Colonic mucosa (tissue), 4 donors: ENCODE data around the gene NHP2. TPM values are rescaled to one million over a fixed set of nuclear protein-coding genes. Genes with fewer than 3 reads are reported as not detected.

Experiments
- DNase-seq: peaks from one replicate; pipeline ENCODE4 v3.0.0-alpha.2; 2020
- H3K27ac ChIP-seq: fragments of 200-600 bp; one replicate; pipeline ENCODE4 v1.8.0; 2021
- H3K27me3 ChIP-seq: fragments of 200-600 bp; one replicate; pipeline ENCODE4 v1.8.0; 2021
- H3K36me3 ChIP-seq: fragments of 200-600 bp; one replicate; pipeline ENCODE4 v1.8.0; 2021
- H3K4me1 ChIP-seq: fragments of 200-600 bp; one replicate; pipeline ENCODE4 v1.8.0; 2021; ENCODE audit warnings: mild to moderate bottlenecking
- H3K4me3 ChIP-seq: fragments of 200-600 bp; one replicate; pipeline ENCODE4 v1.8.0; 2021
- H3K9ac ChIP-seq, 2 donors: one replicate each; pipeline ENCODE4 v1.7.0; 2013; ENCODE audit warnings: control low read depth in 2 of 2, low read depth in 2 of 2, low read length in 2 of 2
- H3K9me3 ChIP-seq: fragments of 200-600 bp; one replicate; pipeline ENCODE4 v1.8.0; 2021
- intact Hi-C: fragments of 100-400 bp; cut with DNase I; formaldehyde crosslinking; loops from one replicate; pipeline ENCODE4 v1.14.1; 2022
- total RNA-seq, 2 donors: library from RNA; stranded (reverse); fragmentation: NEBNext Ultra II Directional in 1 of 2; extraction: Animal tissue kit (Norgen Biotek cat#: 25700) in 1 of 2; gene quantifications; one replicate each; pipeline ENCODE4 v1.2.1, GENCODE V29; 2021
- TF ChIP-seq, protein P1 (sequence below): fragments of 200-600 bp; IDR thresholded peaks from one replicate; pipeline ENCODE4 v1.8.0; 2022; ENCODE audit warnings: antibody characterized with exemption, mild to moderate bottlenecking
- donor health status: healthy.
- donor health status: DM: no; HTN: no; CAD: no.
- donor health status: DM: no; HTN: no; CAD: no.

The NHP2 gene
- total RNA-seq, 2 donors from 2014 or later, result 64.8 to 182 TPM

GRCh38 chr5:178123094-178123965 is 30.4 kb downstream of the NHP2 start:
- intact Hi-C loops, result no loop called here
- no peak for DNase-seq
- no peak overlapping the region for H3K27ac ChIP-seq

DNA sequence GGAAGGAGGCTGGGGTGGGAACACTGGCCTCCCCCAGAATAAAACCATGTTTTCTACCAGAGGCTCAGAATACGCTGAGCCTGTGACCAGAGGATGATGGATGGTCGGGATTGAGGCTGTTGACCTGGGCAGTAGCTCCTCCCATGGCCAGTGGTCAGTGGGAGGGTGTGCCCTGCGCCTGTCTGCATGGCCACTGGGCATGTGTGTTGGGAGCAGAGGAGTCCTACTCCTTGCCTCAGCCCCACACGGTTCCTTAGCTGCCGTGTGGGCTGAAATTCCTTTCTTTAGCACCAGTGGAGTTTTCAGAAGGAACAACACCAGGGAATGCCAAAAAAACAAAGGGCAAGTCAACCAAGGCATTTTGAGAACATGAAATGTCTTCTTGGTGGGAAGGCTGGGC is 31.3 kb downstream of the NHP2 start:
- Histone ChIP-seq H3K4me3 (no peak overlapping the region), H3K9ac (peak overlapping the region in 1 of 2 donors; percentile 39), H3K9me3 (no peaks in the 10 kb centered on the region), H3K27ac (no peak overlapping the region), H3K36me3 (no peaks in the 10 kb centered on the region), H3K27me3 (no peaks in the 10 kb centered on the region), H3K4me1 (no peaks in the 10 kb centered on the region)
- DNase-seq, result no peak
- TF ChIP-seq, protein P1, sequence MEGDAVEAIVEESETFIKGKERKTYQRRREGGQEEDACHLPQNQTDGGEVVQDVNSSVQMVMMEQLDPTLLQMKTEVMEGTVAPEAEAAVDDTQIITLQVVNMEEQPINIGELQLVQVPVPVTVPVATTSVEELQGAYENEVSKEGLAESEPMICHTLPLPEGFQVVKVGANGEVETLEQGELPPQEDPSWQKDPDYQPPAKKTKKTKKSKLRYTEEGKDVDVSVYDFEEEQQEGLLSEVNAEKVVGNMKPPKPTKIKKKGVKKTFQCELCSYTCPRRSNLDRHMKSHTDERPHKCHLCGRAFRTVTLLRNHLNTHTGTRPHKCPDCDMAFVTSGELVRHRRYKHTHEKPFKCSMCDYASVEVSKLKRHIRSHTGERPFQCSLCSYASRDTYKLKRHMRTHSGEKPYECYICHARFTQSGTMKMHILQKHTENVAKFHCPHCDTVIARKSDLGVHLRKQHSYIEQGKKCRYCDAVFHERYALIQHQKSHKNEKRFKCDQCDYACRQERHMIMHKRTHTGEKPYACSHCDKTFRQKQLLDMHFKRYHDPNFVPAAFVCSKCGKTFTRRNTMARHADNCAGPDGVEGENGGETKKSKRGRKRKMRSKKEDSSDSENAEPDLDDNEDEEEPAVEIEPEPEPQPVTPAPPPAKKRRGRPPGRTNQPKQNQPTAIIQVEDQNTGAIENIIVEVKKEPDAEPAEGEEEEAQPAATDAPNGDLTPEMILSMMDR, result no peak
- intact Hi-C loops, result no loop called here

More at GRCh38 chr5:178123094-178123965, 30.4 kb downstream of the NHP2 start:
- Histone ChIP-seq H3K9ac (no peak overlapping the region), H3K9me3 (no peaks in the 10 kb centered on the region), H3K4me3 (no peak overlapping the region), H3K4me1 (no peaks in the 10 kb centered on the region), H3K36me3 (no peaks in the 10 kb centered on the region), H3K27me3 (no peaks in the 10 kb centered on the region)
- TF ChIP-seq, protein P1, result no peak

DNA sequence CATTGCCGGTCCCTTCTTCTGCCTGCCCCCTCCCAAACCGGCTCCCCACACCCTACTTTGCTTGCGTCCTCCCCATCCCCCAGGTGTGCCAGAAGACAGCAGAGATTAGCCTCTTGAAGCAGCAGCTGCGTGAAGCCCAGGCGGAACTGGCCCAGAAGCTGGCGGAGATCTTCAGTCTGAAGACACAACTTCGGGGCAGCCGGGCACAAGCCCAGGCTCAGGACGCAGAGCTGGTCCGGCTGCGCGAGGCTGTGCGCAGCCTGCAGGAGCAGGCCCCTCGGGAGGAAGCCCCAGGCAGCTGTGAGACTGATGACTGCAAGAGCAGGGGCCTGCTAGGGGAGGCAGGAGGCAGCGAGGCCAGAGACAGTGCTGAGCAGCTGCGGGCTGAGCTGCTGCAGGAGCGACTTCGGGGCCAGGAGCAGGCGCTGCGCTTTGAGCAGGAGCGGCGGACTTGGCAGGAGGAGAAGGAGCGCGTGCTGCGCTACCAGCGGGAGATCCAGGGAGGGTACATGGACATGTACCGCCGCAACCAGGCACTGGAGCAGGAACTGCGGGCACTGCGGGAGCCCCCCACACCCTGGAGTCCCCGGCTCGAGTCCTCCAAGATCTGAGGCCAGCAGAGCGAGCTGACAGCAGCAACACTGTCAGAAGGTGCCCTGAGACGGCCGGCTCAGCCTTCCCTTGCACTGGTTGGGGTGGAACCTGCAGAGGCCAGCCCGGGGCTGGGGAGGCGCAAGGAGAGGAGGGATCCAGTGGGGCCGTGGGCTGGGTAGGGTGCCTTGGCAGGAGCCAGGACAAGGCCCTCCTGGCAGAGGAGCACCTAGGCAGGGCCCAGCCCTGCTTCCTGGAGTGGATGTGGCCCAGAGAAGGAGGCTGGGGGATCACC is 32.1 kb downstream of the NHP2 start:
- Histone ChIP-seq H3K27ac (no peak overlapping the region), H3K9me3 (no peaks in the 10 kb centered on the region), H3K4me3 (peak overlapping the region; percentile 24), H3K9ac (peak overlapping the region; percentile 39 to 49), H3K27me3 (no peaks in the 10 kb centered on the region), H3K4me1 (no peaks in the 10 kb centered on the region), H3K36me3 (no peaks in the 10 kb centered on the region)
- intact Hi-C loops, result no loop called here
- no peak for DNase-seq
- TF ChIP-seq, protein P1, result no peak

DNA sequence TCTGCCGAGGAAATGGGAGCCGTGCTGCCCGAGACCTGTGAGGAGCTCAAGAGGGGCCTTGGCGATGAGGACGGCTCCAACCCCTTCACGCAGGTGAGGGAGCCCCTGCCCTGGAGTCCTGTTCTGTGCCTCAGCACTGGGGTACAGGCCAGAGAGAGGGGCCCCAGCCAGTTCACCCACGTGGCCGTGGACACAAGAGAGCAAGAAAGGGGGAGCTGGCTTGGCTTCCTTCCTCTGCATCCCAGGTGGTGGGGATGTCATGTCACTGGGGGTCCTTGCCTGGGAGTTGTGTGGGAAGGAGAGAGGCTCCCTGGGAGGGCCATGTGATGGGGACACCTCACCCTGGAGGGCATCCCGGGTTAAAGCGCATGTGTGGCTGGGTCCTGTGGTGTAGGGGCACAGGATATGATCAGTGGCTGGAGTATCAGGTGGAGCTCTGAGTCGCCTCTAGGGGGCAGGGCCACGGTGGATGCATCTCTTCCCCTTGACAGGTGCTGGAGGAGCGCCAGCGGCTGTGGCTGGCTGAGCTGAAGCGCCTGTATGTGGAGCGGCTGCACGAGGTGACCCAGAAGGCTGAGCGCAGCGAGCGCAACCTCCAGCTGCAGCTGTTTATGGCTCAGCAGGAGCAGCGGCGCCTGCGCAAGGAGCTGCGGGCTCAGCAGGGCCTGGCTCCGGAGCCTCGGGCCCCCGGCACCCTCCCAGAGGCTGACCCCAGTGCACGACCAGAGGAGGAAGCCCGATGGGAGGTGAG is 32.9 kb downstream of the NHP2 start:
- Histone ChIP-seq H3K9ac (peak overlapping the region in 1 of 2 donors; percentile 49), H3K4me3 (peak overlapping the region; percentile 24), H3K9me3 (no peaks in the 10 kb centered on the region), H3K27ac (no peak overlapping the region), H3K27me3 (peaks cover 3% of the 10 kb centered on the region), H3K36me3 (no peaks in the 10 kb centered on the region), H3K4me1 (no peaks in the 10 kb centered on the region)
- TF ChIP-seq, protein P1, result peak; percentile 53
- intact Hi-C loops, result no loop called here
- DNase-seq, result peak; percentile 90
